NOMO-1 treated with DMSO at 0.1 percent for 48 hours (cell line): ENCODE measurements around the gene CHN1.

Source experiments
- DNase-seq: peaks from one replicate; lab custom pipeline; 2025; ENCODE audit not compliant: unreplicated experiment; lab: John Stamatoyannopoulos, UW

Gene CHN1

DNA sequence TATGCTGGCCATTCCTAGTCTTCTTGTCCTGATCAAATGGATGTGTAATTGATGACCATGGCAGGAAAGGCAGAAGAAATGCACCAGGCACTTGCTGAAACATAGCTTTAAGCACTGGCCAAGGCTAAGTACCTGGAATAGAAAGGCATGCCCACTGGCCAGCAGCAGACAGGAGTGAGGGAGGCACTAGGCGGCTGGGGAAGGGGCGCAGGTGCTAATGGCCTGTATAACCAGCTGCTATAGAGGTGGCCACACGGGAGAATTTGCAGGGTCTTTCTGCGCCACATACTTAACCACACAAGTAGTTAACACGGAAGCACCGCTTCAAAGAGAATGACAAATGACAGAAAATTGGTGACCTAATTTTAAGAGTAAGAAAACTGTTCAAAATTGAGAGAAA is 174.6 kb downstream of the CHN1 start:
- no peak for DNase-seq

DNA sequence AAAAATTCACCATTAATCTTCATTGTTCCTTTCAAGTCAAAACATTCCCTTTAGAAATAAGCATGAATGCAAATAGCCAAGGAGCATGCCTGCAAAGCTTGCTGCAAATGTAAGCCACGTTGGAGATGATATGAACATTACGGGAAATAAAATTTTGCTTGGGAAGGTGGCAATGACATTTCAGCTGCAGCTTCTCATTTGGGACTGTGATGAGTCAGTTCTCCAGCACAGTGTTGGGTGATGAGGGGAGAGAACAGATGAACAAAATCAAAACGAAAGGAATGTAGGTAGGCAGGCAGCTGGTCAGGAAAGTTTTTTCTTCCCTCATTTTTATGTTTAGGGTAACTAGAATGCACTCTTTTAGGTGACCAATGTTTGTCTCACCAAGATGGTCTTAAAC is 175.6 kb downstream of the CHN1 start:
- no peak for DNase-seq

DNA sequence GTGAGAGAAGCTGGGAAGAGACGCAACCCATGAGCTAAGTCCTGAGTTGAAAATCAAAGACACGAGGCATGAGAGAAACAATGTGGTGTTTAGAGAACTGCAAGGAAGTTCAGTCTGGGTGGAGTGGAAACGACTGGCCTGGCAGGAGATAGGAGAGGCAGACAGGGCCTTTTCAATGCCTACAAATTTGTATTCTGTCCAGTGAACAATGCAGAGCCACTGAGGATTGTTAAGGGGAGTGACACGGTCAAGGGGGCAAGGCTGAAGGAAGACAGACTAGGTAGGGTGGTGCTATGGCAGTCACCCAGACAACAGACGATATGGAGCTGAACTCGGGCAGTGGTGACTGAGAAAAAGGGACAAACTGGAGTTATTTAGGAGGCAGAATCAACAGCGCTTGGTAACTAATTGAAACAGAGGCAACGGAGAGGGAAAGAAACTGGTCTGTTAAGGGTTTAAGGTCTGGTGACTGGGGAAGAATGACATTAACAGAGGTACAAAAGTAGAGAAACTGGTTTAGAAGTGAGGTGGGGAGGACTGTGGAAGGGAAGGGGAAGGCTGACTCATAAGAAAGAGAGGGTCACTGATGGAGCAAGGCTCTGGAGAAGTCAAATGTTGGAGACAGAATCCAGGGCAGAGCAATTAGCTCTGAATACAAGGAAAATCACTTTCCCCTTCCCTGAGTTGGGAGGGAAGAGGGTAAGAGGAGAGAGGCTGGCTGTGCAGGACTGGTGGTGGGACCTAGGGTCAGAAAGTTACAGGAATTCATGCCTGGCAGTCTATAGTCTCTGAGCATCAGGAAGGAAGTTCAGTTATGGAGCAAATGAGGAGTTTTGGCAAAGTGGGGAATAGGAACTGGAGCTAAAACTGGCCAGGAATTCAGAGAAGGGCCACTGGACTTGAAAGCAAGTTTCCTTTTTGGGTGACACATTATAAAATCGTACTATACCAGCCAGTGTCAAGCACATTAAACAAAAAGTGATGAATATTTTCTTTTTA is 177.5 kb downstream of the CHN1 start:
- DNase-seq: no peak

DNA sequence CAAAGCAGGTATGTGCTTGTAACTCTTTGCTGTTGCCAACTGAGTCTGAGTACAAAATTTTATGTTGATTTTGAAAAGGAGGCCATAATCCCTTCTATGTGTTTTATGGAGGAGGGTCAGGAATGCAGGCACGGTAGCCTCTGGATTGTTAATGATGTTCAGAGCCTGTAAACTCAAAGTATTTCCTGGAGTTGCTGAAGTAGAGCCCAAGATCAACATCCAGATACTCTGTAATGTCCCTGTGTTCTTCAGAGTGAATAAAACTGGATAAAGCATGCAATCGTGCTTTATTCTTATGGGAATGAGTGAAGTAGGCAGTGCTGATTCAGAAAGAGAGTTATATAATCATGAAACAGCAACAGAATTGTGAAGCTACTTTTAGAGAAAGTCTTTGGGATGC is 179.1 kb downstream of the CHN1 start:
- DNase-seq: no peak

DNA sequence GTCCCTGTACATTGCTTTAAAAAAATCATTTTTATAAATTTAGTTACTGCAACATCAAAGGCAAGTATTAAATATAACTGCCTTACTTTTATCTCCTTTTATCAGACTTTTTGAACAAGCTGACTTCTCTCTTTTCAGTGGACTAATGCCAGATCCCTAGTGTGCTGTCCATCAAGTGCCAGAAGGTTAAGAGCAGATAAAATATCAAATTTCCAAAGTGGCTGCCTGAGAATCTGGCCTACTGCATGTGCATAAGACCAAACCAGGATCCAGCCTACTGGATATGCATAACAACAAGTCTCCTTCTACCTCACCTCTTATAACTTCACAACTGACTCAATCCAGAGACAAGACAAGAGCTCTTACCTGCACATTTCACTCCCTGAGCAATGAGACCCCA is 181.1 kb downstream of the CHN1 start:
- no peak for DNase-seq

DNA sequence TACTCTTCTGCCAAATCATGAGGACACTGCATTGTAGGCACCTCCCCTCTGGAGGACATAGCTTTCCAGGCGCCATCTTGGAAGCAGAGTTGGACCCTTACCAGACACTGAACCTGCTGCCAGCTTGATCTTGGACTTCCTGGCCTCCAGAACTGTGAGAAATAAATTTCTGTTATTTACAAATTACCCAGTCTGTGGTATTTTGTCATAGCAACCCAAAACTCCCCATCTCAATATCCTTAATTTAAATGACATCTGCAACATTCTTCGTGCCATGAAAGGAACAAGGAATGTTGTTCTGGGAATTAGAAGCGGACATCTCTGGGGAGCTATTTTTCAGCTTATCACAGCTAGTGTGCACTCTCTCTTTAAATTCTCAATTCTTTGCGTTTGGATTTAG is 183.6 kb downstream of the CHN1 start:
- DNase-seq: no peak

GRCh38 chr2:174820361-174820760 is 184.8 kb downstream of the CHN1 start:
- no peak for DNase-seq

DNA sequence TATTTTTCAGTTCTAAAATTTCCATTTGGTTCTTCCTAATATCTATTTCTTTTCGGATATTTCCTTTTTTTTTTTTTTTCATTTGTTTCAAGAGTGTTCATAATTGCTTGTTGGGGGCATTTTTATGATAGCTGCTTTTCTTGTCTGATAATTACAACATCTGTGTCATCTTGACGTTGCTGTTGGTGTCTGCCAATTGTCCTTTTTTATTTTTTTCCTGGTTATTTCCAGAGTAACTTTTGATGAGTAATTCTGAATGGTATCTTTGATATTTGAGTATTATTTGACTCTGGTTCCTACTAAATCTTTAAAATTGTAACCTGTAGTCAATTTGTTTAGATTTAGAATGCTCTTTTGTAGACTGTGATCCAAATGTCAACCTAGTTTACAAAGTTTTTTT is 189.7 kb downstream of the CHN1 start:
- DNase-seq: no peak

- DNase-seq: no peak
These were observed 193.1 kb downstream of the CHN1 start for GRCh38 chr2:174812037-174812436.

- no peak for DNase-seq
These were observed 197.2 kb downstream of the CHN1 start for GRCh38 chr2:174807931-174808330.

DNA sequence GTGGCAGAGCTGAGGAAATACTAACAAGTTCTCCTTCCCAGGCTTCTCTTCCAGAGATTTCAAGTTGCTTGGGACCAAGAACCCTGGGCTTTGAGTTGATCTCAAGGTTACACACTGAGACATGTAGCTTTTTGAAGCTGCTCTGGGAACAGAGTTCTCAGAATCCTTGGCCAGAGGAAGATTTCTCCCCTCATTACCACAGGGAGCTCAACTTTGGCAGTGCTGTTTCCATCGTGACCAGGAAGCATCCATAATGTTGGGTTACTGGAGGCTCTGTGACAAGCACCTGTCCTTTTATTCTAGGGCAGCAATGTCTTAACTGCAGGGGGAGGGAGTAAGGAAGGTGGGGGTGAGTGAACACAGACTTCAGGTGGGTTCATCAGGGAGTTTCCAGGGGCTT is 199.4 kb downstream of the CHN1 start:
- DNase-seq: no peak

DNA sequence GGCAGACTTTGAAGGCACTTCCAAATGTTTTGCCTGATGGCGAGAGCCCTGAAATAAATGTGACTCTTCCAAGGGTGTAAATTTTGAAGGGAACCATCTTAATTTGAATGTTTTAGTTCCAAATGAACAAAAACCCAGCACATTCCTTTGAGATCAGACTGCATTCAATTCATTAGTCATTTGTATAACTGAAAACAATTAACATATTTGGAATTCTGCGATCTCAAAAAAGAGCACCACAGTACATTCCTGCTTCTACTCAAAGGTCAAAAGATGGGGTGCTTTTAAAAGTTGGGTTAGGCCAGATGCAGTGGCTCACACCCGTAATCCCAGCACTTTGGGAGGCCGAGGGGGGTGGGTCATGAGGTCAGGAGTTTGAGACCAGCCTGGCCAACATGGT is 202.7 kb downstream of the CHN1 start:
- DNase-seq: no peak

- no peak for DNase-seq
These were observed 204.6 kb downstream of the CHN1 start for GRCh38 chr2:174800436-174801205.

DNA sequence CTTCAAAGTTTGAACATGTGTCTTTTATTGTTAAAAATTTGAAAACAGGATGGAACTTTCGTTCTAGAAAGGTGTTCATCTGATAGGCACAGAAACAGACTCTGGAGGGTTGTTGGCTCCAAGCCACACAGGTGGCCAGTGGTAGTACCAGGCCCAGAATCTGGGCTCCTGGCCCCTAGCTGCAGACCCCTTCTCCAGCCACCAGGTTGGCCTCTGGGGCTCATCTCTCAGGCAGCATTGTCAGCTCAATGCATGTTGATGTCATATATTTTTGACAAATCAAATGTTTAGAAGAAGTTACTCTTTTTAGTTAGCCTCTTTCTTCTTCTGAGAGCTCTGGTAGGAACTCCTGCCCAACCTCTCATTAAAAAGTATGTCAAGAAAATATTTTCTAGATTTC is 206.4 kb downstream of the CHN1 start:
- no peak for DNase-seq

DNA sequence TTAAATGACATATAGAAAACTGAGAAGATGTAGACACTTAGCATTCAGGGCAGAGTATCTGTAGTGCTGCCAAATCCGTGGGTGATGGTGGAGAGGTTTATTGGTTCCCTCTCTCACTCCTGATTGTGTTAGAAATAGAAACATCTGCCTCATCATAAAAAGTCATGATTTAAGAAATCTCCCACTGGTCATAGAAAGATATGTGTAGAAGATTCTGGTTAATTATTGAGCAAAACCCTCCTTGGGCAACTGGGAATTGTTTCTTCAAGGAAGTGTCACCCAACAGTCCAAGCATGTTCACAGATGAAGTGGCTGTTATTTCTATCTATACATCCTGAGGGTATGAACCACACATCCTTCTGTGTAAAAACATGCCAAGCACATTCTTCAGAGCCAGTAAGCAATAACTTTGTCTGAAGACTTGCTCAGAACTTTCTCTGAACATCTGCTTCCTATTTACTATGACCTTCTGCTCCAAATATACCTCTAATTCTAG is 207.4 kb downstream of the CHN1 start:
- DNase-seq: no peak

DNA sequence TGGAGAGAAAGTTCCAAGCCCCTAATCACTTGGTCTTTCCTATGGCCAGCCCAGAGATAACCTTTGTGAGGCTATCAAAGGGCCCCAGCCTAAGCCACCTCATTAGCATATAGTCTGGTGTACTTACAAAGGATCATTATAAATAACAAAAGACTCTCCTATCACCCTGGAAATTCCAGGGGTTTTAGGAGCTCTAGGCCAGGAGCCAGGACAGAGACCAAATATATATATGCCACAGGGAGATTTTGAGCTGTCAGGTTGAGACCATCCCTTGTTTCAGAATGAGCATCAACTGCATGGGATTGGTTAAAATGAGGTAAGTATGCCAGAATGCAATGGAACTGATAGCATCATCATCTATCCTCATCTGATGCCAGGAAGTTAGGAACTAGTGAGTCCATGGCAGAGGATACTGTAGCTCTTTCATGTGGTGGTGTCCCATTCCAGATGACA is 208.8 kb downstream of the CHN1 start:
- no peak for DNase-seq

- DNase-seq: no peak
These were observed 210.3 kb downstream of the CHN1 start for GRCh38 chr2:174794851-174795374.

- no peak for DNase-seq
These were observed 212.7 kb downstream of the CHN1 start for GRCh38 chr2:174792309-174793025.

GRCh38 chr2:174791746-174792280 is 213.4 kb downstream of the CHN1 start:
- no peak for DNase-seq

- no peak for DNase-seq
These were observed 214.2 kb downstream of the CHN1 start for GRCh38 chr2:174791020-174791419.

DNA sequence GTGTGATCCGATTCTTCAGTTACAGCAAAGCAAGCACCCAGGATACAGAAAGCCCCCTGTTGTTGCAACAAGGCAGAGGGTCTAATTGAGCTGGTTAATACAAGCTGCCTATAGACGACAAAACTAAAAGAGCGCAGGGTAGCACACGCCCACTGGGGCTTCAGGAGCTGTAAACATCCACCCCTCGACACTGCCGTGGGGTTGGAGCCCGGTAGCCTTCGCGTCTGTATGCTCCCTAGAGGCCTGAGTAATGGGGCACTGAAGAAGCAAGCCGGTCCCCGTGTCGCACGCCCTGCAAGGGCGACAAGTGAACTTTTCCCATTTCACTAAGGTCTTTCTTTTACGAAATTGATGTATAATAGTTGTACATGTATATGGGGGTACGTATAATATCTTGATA is 216.2 kb downstream of the CHN1 start:
- no peak for DNase-seq
